GM18873 (cell line): ENCODE results near the gene GRIN1.

ENCODE experiments used
- ATAC-seq: cut with Tn5 transposase; IDR thresholded peaks from one replicate; pipeline ENCODE4 v1.9.1; 2021; ENCODE audit warnings: mild to moderate bottlenecking, moderate library complexity, moderate number of reproducible peaks; ENCODE audit not compliant: unreplicated experiment, low FRiP score

GRIN1 gene

GRCh38 chr9:137189297-137190295, 50.6 kb downstream of the GRIN1 start:
- no peak for ATAC-seq

- ATAC-seq: no peak
These were observed 51.4 kb downstream of the GRIN1 start for GRCh38 chr9:137190315-137190856.

- ATAC-seq: no peak
These were observed 52.3 kb downstream of the GRIN1 start for GRCh38 chr9:137191245-137191644.

GRCh38 chr9:137191691-137192447, 52.9 kb downstream of the GRIN1 start:
- ATAC-seq: no peak

GRCh38 chr9:137192448-137192780, 53.5 kb downstream of the GRIN1 start:
- ATAC-seq: no peak

- no peak for ATAC-seq
These were observed 53.9 kb downstream of the GRIN1 start for GRCh38 chr9:137192859-137193258.

- no peak for ATAC-seq
These were observed 54.8 kb downstream of the GRIN1 start for GRCh38 chr9:137193771-137194170.

- no peak for ATAC-seq
These were observed 55.4 kb downstream of the GRIN1 start for GRCh38 chr9:137194388-137194787.

GRCh38 chr9:137194909-137195308, 56.0 kb downstream of the GRIN1 start:
- no peak for ATAC-seq

GRCh38 chr9:137195525-137196220, 56.7 kb downstream of the GRIN1 start:
- ATAC-seq: no peak

- ATAC-seq: no peak
These were observed 59.3 kb downstream of the GRIN1 start for GRCh38 chr9:137198051-137198901.

- ATAC-seq: no peak
These were observed 59.9 kb downstream of the GRIN1 start for GRCh38 chr9:137198902-137199283.

- no peak for ATAC-seq
These were observed 60.6 kb downstream of the GRIN1 start for GRCh38 chr9:137199411-137200121.

GRCh38 chr9:137200311-137201204, 61.6 kb downstream of the GRIN1 start, which contains the start of gene TPRN:
Gene TPRN, minus strand, starts transcription at chr9:137200741. Its CDS starts 30 bp downstream, at chr9:137200711.
- ATAC-seq: peak; percentile 86

- ATAC-seq: no peak
These were observed 62.4 kb downstream of the GRIN1 start for GRCh38 chr9:137201205-137201868.

GRCh38 chr9:137202966-137203365, 64.0 kb downstream of the GRIN1 start:
- ATAC-seq: no peak

- no peak for ATAC-seq
These were observed 65.8 kb downstream of the GRIN1 start for GRCh38 chr9:137204731-137205125.
